HG03521 (cell line): ENCODE results near the gene UBE2F.

ENCODE experiments used
- ATAC-seq: cut with Tn5 transposase; IDR thresholded peaks from one replicate; pipeline ENCODE4 v1.9.1; 2021; ENCODE audit warnings: mild to moderate bottlenecking, moderate library complexity; ENCODE audit not compliant: unreplicated experiment

The UBE2F gene

DNA sequence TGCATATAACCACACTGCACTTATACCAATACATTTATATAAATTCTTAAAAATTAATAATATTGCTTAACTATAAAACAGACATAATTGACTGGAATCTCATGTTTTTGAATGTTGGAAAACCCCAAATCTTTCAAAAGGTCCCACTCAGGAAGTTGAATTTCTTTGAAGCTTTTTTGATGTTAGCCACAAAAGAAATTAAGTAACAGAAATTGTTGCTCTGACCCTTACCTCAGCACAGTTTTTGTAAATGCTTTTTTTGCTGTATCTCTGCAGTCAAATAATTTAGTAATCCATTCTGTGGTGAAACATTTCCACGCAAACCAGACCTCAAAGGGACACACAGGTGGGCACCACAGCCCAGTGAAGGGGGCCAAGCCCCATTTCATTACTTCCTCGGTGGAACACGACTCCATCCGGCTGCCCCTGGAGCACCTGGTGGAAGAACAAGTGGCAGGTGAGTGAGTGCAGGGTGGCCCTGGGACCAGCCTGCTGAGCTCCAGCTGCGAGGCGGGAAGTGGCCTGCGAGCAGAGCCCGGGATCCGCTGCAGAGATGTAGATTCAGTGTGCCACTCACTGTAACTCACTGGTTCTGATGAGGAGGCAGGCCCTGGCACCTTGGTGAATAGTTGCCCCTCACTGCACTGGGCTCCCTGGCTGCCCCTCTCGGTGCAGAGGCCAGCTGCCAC, 102.4 kb downstream of the UBE2F start:
- no peak for ATAC-seq

DNA sequence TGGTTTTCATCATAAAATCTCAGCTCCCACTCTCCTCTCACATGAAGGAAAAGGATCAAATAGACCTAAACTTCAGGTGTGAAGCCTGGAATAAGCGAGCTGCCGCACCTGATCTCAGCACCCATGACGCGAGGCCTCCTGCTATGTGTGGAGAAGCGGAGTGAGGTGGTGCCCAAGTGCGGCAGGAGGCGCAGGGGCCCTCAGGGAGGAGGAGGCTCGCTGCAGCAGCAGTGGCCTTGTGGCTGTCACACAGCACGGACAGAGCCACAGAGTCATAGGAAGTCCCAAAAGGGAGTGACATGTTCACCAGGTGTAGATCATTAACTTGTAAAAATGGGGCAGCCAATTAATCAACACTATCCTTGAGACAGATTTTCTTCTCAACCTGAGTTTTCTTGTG, 103.1 kb downstream of the UBE2F start:
- ATAC-seq = no peak

DNA sequence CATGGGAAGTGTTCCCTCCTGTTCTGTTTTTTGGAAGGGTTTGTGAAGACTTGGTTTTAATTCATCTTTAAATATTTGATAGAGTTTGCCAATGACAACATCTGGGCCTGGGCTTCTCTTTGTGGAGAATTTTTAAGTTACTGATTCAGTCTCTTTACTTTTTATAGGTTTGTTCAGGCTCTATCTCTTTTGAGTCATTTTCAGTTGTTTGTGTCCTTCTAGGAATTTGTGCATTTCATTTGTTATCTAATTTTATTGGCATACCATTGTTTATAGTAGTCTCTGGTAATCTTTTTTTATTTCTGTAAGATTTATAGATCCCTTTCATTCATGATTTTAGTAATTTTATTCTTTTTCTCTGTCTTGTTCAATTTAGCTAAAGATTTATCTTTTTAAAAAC, 108.6 kb downstream of the UBE2F start:
- ATAC-seq = no peak

DNA sequence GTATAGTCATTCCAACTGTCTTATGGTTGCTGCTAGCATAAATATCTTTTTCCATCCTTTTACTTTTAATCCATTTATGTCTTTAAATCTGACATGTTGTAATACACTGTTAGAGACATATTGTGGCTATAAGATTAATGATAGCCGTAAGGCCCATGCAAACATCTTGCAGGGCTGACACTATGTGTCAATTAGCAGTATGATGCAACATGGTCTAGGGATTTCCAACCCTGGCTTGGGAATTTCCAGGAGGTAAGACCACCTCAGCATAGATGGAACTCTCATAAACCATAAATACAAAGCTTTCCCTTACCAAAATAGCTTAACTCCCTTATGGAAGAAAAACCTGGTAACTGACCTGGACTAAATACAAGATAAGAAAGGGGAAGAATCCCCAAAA, 110.5 kb downstream of the UBE2F start:
- no peak for ATAC-seq

DNA sequence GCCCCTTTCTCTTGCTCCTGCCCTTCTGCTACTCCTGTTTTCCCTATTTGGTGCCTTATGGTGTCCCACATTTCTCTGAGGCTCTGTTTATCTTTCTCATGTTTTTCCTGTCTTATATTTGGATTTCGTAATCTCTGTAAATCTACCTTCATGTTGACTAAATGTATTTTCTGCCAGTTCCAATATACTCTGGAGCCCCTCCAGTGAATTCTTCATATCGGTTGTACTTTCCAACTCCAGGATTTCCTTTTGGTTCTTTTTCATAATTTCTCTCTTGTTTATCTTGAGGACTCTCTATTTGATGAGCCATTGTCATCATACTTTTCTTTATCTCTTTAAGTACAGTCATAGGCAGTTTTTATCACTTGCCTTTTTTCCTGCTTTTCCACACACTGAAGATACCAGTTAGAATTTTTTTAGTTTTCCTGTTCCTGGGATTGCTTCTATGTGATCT, 113.1 kb downstream of the UBE2F start:
- no peak for ATAC-seq

DNA sequence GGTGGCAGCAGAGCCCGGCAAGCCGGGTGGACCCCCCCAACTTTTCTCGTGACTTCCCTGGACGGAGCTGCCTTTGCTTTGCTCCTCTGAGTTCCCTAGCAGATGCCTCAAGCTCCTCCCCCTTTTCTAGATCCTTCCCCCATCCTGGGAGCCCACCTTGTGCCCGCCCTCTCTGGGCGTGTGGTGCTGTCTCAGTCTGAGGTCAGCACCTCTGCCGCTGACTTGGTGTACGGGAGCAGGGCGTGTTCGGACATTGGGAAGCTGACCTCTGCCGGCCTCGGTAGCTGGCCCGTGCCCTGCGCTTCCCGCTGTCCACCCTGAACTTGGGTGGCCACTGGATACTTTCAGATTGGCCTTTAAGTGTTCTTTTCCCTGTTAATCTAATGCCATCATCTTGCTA, 113.7 kb downstream of the UBE2F start:
- no peak for ATAC-seq

DNA sequence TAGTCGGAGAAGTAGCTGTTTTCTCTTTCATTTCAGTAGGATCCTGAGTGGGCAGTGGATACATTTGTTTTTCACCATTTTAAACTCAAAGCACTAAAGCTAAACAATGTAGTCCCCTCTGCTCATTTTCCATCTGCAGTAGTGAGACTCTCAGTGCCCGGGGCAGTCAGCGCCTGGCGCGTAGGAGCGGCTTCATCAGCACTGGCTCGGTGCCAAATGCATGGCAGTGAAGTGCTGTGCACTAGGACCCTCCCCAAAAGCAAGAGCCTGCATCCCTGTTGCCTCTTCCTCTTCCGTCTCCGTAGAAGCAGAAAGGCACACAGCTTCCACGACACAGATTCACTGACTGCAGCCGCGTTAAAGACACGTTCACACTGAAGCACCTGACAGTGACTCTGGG, 114.3 kb downstream of the UBE2F start:
- no peak for ATAC-seq

DNA sequence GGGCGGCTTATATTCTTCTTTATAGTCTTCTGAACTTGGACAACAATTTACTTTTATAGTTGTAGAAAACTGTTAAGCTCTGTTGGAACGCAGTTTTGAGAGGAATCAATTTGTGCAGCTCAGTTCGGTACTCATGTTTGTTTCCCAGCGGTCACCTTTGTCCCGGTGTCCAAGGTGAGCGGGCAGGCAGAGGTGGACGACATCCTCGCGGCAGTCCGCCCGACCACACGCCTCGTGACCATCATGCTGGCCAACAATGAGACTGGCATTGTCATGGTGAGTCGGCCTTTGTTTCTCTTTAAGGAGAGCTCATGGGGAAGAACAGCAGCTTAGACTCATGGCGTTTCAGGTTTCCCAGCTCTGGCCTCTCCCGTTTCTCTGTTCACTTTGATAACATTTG, 114.7 kb downstream of the UBE2F start:
- no peak for ATAC-seq

DNA sequence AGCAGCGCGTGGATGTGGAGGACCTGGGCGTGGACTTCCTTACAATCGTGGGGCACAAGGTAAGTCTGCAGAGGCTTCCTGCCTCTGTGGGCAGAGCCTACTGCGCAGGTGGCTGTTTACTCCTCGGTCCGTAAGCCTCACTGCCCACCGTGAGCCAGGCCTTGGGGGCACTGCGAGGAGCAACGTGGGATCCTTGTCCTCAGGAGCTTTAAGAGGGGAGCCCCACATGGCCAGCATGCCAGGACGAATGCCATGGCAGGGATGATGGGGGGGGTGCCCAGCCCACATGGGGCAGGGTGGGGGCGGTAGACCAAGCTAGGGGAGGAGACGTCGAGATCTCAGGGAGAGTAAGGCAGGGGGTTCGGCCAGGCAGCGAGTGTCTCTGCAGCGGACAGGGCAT, 115.3 kb downstream of the UBE2F start:
- ATAC-seq = no peak

DNA sequence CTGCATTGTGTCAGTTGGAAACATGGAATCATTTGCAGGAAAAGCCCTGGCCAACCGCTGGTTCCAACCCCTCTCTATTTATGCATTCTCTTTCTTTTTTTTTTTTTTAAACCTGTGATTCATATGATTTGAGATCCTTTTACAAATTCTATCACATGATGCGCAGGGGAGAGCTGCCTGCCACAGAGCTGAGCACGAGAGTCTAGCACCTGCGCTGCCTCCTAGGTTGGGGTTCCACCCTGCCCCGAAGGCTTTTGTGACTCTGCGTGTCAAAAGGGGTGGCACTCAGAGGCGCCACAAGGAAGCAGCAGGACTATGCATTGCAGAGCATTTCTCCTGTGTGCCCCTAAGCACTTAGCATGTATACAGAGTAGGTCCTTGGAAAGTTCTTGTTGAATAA, 116.0 kb downstream of the UBE2F start:
- ATAC-seq = no peak

DNA sequence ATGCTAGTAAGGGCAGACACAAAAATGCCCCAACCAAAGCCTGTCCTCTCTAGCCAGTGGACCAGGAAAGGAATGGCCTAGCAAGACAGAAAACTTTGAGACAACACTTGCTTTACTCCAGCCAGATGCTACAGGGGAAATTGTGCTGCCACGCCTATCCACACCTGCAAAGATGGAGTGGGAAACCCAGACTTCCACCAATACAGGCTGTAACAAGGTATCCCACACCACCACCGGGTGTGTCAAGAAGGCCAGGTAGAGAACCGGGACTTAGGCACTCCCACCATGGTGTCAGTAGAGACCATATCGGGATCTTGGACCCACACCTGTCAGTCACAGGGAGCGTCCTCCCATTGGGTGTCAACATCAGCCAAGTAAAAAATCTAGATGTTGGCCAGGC, 117.1 kb downstream of the UBE2F start:
- ATAC-seq = no peak

DNA sequence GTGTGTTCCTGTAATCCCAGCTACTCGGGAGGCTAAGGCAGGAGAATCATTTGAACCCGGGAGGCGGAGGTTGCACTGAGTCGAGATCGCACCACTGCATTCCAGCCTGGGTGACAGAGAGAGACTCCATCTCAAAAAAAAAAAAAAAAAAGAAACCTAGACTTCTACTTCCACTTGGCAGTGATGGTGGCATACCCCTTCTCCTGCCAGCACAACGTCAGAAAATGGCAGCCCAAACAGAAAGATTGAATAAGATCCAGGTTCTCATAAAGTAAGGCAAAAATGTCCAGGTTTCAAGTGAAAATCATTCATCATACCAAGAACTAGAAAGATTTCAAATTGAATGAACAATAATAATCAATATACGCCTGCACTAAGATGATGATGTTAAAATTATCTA, 117.9 kb downstream of the UBE2F start:
- no peak for ATAC-seq

DNA sequence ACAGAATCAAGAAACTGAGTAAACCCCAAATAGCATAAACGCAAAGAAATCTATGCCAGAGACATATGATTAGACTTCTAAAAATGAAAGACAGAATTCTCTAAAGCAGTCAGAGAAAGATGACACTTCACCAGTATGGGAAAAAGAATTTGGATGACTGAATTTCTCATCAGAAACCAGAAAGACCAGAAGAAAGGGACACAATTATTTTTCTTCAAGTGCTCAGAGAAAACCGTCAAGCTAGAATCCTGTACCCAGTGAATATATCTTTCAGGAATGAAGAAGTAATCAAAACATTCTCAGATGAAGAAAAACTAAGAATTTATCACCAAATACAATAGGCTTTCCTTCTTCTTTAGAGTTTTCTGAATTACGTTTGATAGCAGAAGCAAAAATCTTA, 119.1 kb downstream of the UBE2F start:
- no peak for ATAC-seq

DNA sequence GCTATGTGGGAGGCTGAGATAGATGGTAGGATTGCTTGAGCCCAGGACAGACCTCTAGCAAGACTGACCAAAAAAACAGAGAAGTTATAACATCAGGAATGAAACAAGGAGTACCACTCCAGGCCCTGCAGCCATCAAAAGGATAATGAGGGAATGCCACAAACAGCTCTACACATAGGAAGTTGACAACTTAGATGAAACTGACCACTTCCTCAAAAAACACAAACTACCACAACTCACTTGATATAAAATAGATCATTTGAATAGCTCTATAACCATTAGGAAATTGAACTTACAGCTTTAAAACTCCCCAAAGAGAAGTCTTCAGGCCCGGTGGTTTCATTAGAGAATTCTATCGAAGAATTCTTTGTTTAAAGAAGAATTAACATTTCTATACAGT, 120.4 kb downstream of the UBE2F start:
- no peak for ATAC-seq

DNA sequence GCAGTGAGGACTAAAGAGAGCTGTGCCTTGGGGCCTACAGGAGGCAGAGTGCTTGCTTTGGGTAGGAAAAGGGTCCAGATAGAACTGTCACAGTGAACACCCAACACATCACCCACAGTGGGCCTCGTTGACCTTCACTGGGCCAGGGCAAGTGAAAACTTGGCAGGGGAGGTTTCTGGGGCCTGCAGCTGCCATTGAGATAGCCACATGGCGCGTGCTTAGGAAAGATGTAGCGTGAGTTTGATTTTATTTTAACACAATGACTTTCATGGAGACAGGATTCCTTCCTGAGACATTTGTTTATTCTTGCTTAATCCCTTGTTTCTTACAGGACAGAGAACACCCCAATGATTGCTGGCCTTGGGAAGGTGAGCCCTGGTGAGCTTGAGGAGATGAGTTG, 124.1 kb downstream of the UBE2F start:
- no peak for ATAC-seq

DNA sequence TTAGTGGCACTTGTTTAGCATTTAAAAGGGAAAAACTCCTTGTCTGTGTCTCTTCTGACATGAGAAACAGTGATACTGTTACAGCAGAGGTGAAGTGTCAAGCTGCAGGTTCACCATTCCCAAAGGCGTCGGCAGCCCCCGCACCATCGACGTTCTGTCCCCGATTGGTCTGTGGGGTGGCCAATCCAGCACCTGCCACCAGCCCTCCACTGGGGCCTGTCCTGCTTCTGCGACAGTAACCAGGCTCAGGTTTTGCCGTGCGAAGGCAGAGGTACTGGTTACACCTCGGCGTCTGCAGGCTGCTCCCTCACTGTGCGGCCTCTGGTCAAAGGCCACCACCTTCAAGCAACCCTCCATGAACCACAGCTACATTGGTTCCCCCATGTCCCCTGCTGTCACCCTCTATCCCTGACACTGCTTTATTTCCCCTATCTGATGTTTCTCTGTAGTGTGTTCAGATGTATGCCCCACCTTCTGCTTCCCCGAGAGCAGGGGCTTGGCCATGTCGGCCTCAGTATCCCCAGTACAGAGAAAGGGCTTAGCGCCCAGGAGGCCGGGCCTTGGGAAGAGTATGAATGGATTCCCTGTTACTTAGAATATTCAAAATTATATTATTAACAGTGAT, 124.7 kb downstream of the UBE2F start:
- ATAC-seq = no peak
